A549 (cell line): ENCODE measurements around the gene THOC5. TPM values are rescaled to one million over a fixed set of nuclear protein-coding genes. Genes with fewer than 3 reads are reported as not detected.

Experiments used
- ATAC-seq, 2 experiments: fragments of 200-7000 bp in 1 of 2; fragments of >200 bp in 1 of 2; cut with Nextera tagmentation in 1 of 2; cut with Tn5 transposase in 1 of 2; 3 replicates each; pipeline versions ENCODE4 v1.8.0 to v1.9.1; 2018 to 2020; ENCODE audit warnings: mild to moderate bottlenecking in 1 of 2, moderate library complexity in 1 of 2
- CTCF ChIA-PET: fragments of 300-600 bp; sonication (Branson Sonifier 250); formaldehyde crosslinking; extraction: SDS; loops from one replicate; lab custom pipeline; 2021; ENCODE audit warnings: antibody characterized with exemption, inconsistent platforms; lab: Yijun Ruan, JAX
- POLR2A ChIA-PET: fragments of 350-600 bp; formaldehyde crosslinking; extraction: SDS; loops from one replicate; lab custom pipeline; 2021; ENCODE audit warnings: antibody characterized with exemption, inconsistent platforms; lab: Yijun Ruan, JAX
- DNase-seq, 2 experiments: peaks; one replicate each; pipeline versions ENCODE4 v3.0.0 to v3.0.0-alpha.2; 2011 to 2016; ENCODE audit warnings: low read depth in 1 of 2, low spot score in 1 of 2
- FAIRE-seq: peaks from 2 replicates; lab custom pipeline; 2011; peaks lifted over from hg19 to GRCh38; lab: Jason Lieb, UNC
- H3K27ac ChIP-seq, 2 experiments: fragments of >200 bp; sonication (Bioruptor Twin); formaldehyde crosslinking; 3 replicates each; pipeline ENCODE4 v1.5.1; 2016 to 2017
- H3K4me1 ChIP-seq: fragments of >200 bp; sonication (Bioruptor Twin); formaldehyde crosslinking; 3 replicates; pipeline ENCODE4 v1.6.1; 2016
- H3K4me2 ChIP-seq: fragments of >200 bp; sonication (Bioruptor Twin); formaldehyde crosslinking; 3 replicates; pipeline ENCODE4 v1.6.1; 2016
- H3K4me3 ChIP-seq: fragments of >200 bp; sonication (Bioruptor Twin); formaldehyde crosslinking; 3 replicates; pipeline ENCODE4 v1.5.1; 2016
- H3K9me3 ChIP-seq: fragments of >200 bp; sonication (Bioruptor Twin); formaldehyde crosslinking; 3 replicates; pipeline ENCODE4 v1.6.1; 2016
- BCL3 ChIP-seq: fragments of >200 bp; sonication (Bioruptor Twin); formaldehyde crosslinking; IDR thresholded peaks from 3 replicates; pipeline ENCODE4 v1.6.1; 2016
- BHLHE40 ChIP-seq: IDR thresholded peaks from 2 replicates; pipeline ENCODE4 v1.6.1; 2012; ENCODE audit warnings: low read depth, low read length, inconsistent platforms
- CBX2 ChIP-seq: fragments of 200-600 bp; sonication (generic); IDR thresholded peaks from 2 replicates; pipeline ENCODE4 v1.6.1; 2016; ENCODE audit warnings: low read depth, mild to moderate bottlenecking, borderline replicate concordance
- CBX8 ChIP-seq: fragments of 200-600 bp; sonication (generic); IDR thresholded peaks from 2 replicates; pipeline ENCODE4 v1.6.1; 2016
- CEBPB ChIP-seq, 2 experiments: fragments of >200 bp in 1 of 2; sonication (Bioruptor Twin) in 1 of 2; formaldehyde crosslinking in 1 of 2; IDR thresholded peaks; 2 replicates each; pipeline ENCODE4 v1.6.1; 2012 to 2016
- EHF ChIP-seq: fragments of 250-450 bp; sonication (Bioruptor Pico); IDR thresholded peaks from 2 replicates; pipeline ENCODE4 v1.5.0; 2020; ENCODE audit warnings: mild to moderate bottlenecking
- ESRRA ChIP-seq: fragments of 150-350 bp; IDR thresholded peaks from 2 replicates; pipeline ENCODE4 v1.6.1; 2014; ENCODE audit warnings: mild to moderate bottlenecking, low read length, borderline replicate concordance
- FOSL2 ChIP-seq, 2 experiments: fragments of 450-650 bp in 1 of 2; fragments of >200 bp in 1 of 2; sonication (Bioruptor Twin) in 1 of 2; formaldehyde crosslinking; IDR thresholded peaks; 2 replicates each; pipeline versions ENCODE4 v1.5.0 to v1.6.1; 2016 to 2020; ENCODE audit warnings: mild to moderate bottlenecking in 1 of 2, moderate library complexity in 1 of 2
- FOXS1 ChIP-seq: fragments of 250-450 bp; sonication (Bioruptor Pico); IDR thresholded peaks from 2 replicates; pipeline ENCODE4 v1.5.0; 2020; ENCODE audit warnings: mild to moderate bottlenecking, moderate library complexity
- HDAC2 ChIP-seq: fragments of 200-600 bp; sonication (generic); IDR thresholded peaks from 2 replicates; pipeline ENCODE4 v1.6.1; 2016
- HES2 ChIP-seq: fragments of >200 bp; sonication (Bioruptor Twin); formaldehyde crosslinking; IDR thresholded peaks from 2 replicates; pipeline ENCODE4 v1.6.1; 2016
- HEYL ChIP-seq: fragments of 250-450 bp; sonication (Bioruptor Pico); IDR thresholded peaks from 2 replicates; pipeline ENCODE4 v1.8.0; 2021; ENCODE audit warnings: mild to moderate bottlenecking, moderate library complexity
- HOXB5 ChIP-seq: fragments of 250-450 bp; sonication (Bioruptor Pico); IDR thresholded peaks from 2 replicates; pipeline ENCODE4 v1.5.0; 2020; ENCODE audit warnings: mild to moderate bottlenecking, moderate library complexity
- JUN ChIP-seq, 2 experiments: fragments of >200 bp; sonication (Bioruptor Twin); formaldehyde crosslinking; IDR thresholded peaks; 2 replicates in 1 of 2; 3 replicates in 1 of 2; pipeline ENCODE4 v1.6.1; 2016 to 2017
- JUNB ChIP-seq: fragments of >200 bp; sonication (Bioruptor Twin); formaldehyde crosslinking; IDR thresholded peaks from 2 replicates; pipeline ENCODE4 v1.6.1; 2016
- KDM1A ChIP-seq: fragments of 200-600 bp; sonication (generic); IDR thresholded peaks from 2 replicates; pipeline ENCODE4 v1.6.1; 2016; ENCODE audit warnings: low read depth, mild to moderate bottlenecking
- MAFK ChIP-seq: fragments of 450-650 bp; IDR thresholded peaks from 2 replicates; pipeline ENCODE4 v1.6.1; 2014; ENCODE audit not compliant: partially characterized antibody
- MAX ChIP-seq: IDR thresholded peaks from 2 replicates; pipeline ENCODE4 v1.6.1; 2012
- MAZ ChIP-seq: fragments of 150-350 bp; IDR thresholded peaks from 2 replicates; pipeline ENCODE4 v1.6.1; 2014; ENCODE audit warnings: antibody characterized with exemption, low read depth, low read length, borderline replicate concordance
- MYC ChIP-seq: IDR thresholded peaks from 2 replicates; pipeline ENCODE4 v1.6.1; 2012; ENCODE audit warnings: mild to moderate bottlenecking, inconsistent platforms, low read length, improper control_type of control experiment, borderline replicate concordance
- NR3C1 ChIP-seq: fragments of >200 bp; sonication (Bioruptor Twin); formaldehyde crosslinking; IDR thresholded peaks from 3 replicates; pipeline ENCODE4 v1.6.1; 2017
- PHF8 ChIP-seq: fragments of 200-600 bp; sonication (generic); IDR thresholded peaks from 2 replicates; pipeline ENCODE4 v1.6.1; 2016; ENCODE audit warnings: low read depth, mild to moderate bottlenecking, antibody characterized with exemption, moderate library complexity, borderline replicate concordance
- POLR2A ChIP-seq: IDR thresholded peaks from 2 replicates; pipeline ENCODE4 v1.6.1; 2012; ENCODE audit warnings: mild to moderate bottlenecking, low read length
- RAD21 ChIP-seq, 2 experiments: fragments of >200 bp in 1 of 2; sonication (Bioruptor Twin) in 1 of 2; formaldehyde crosslinking in 1 of 2; IDR thresholded peaks in 1 of 2; conservative IDR thresholded peaks in 1 of 2; 2 replicates in 1 of 2; 3 replicates in 1 of 2; pipeline ENCODE4 v1.6.1; 2012 to 2018; ENCODE audit warnings: inconsistent platforms in 1 of 2
- RARB ChIP-seq: fragments of 250-450 bp; sonication (Bioruptor Pico); IDR thresholded peaks from 2 replicates; pipeline ENCODE4 v1.8.0; 2021; ENCODE audit warnings: mild to moderate bottlenecking, moderate library complexity
- TFCP2L1 ChIP-seq: fragments of 250-450 bp; sonication (Bioruptor Pico); IDR thresholded peaks from 2 replicates; pipeline ENCODE4 v1.5.0; 2021; ENCODE audit warnings: mild to moderate bottlenecking
- USF2 ChIP-seq: fragments of 450-650 bp; IDR thresholded peaks from 2 replicates; pipeline ENCODE4 v1.6.1; 2014; ENCODE audit warnings: antibody characterized with exemption
- ZNF302 ChIP-seq: fragments of 250-450 bp; sonication (Bioruptor Pico); IDR thresholded peaks from 2 replicates; pipeline ENCODE4 v1.9.0; 2021; ENCODE audit warnings: inconsistent platforms, mild to moderate bottlenecking, moderate library complexity
- ZSCAN20 ChIP-seq: fragments of 250-450 bp; sonication (Bioruptor Pico); IDR thresholded peaks from 2 replicates; pipeline ENCODE4 v1.8.0; 2022; ENCODE audit warnings: mild to moderate bottlenecking, moderate library complexity
- WGBS: methylation state at CpG from one replicate; pipeline ENCODE4 v1.1.6; 2017; ENCODE audit errors: missing lambda C conversion rate; 5-methylcytosine and 5-hydroxymethylcytosine counted together
- polyA plus RNA-seq, 4 experiments: library from polyadenylated mRNA; depleted of rRNA in 3 of 4; stranded (reverse); fragments of >200 nt; fragmentation: RNase III in 1 of 4; extraction: RNeasy Plus Mini Kit Qiagen cat#74134 plus additional on column Dnase treatment in 1 of 4; gene quantifications; 2 replicates in 3 of 4; 3 replicates in 1 of 4; pipeline ENCODE4 v1.2.3, GENCODE V29; 2011 to 2017

The THOC5 gene
- polyA plus RNA-seq, 2 of the 4 experiments (the other 2 are of a cell fraction): 24.1 to 43.3 TPM

- no peak overlapping the region for H3K27ac ChIP-seq
- FAIRE-seq (no peak), ATAC-seq (no peak)
- CTCF ChIA-PET: interaction anchor here (0.7 to 5.0 kb wide), 3 partner anchors 15 to 32 kb away, joined by 3 to 40 read pairs (median 3); no protein-coding TSS in a partner anchor
- TF ChIP-seq KDM1A: no peak
- no peak for TF ChIP-seq HDAC2
- no peak for TF ChIP-seq FOXS1 (CRISPR knock-in tag)
- no peak for TF ChIP-seq TFCP2L1 (CRISPR knock-in tag)
- TF ChIP-seq ZNF302: no peak
- TF ChIP-seq MAZ: no peak
- no peak for TF ChIP-seq JUN (IDR thresholded peaks at IDR 0.05)
- TF ChIP-seq USF2: no peak
- no peak for TF ChIP-seq BCL3
- no peak for TF ChIP-seq MYC
- TF ChIP-seq RAD21 (conservative IDR thresholded peaks at IDR 0.05 in 1 of 2, IDR thresholded peaks at IDR 0.05 in 1 of 2): no peak
- no peak for TF ChIP-seq CBX2
- no peak for TF ChIP-seq CBX8
- TF ChIP-seq HEYL (CRISPR knock-in tag): no peak
- TF ChIP-seq, all 56 proteins: peak for 0
- Histone ChIP-seq H3K9me3 (no peaks in the 10 kb centered on the region), H3K4me1 (peaks cover 13% of the 10 kb centered on the region; the same call in 2 of the 3 replicates), H3K4me3 (no peak overlapping the region), H3K4me2 (no peak overlapping the region)
- no peak for DNase-seq
- POLR2A ChIA-PET: no interaction called here
- WGBS: 95% methylated on average over 3 of the region's 3 CpGs
Observed at GRCh38 chr22:29484642-29485041, 68.9 kb downstream of the THOC5 start.

- H3K9me3 ChIP-seq: no peaks in the 10 kb centered on the region
- POLR2A ChIA-PET: interaction anchor here (0.6 kb wide), 1 partner anchor 8 kb away, joined by 3 read pairs; no protein-coding TSS in a partner anchor
- peaks cover 21% of the 10 kb centered on the region for H3K4me1 ChIP-seq
- no peak overlapping the region for H3K4me2 ChIP-seq
- no peak for DNase-seq
- WGBS: 83% methylated on average over 8 of the region's 13 CpGs
- TF ChIP-seq POLR2A (no peak), ZNF302 (no peak), RARB (no peak), BHLHE40 (no peak), HOXB5 (CRISPR knock-in tag) (no peak), CBX8 (no peak), NR3C1 (no peak), JUN (IDR thresholded peaks at IDR 0.05) (no peak), EHF (CRISPR knock-in tag) (no peak)
- CTCF ChIA-PET: interaction anchor here (0.9 to 5.0 kb wide), 4 partner anchors 11 to 41 kb away, joined by 3 to 40 read pairs (median 4); no protein-coding TSS in a partner anchor
- no peak for FAIRE-seq
- no peak overlapping the region for H3K4me3 ChIP-seq
- no peak for ATAC-seq
- H3K27ac ChIP-seq: no peak overlapping the region
Observed at GRCh38 chr22:29483254-29483653, 70.3 kb downstream of the THOC5 start.

GRCh38 chr22:29482726-29483125, 70.8 kb downstream of the THOC5 start:
- no peaks in the 10 kb centered on the region for H3K9me3 ChIP-seq
- peaks cover 26% of the 10 kb centered on the region for H3K4me1 ChIP-seq
- TF ChIP-seq CEBPB (IDR thresholded peaks at IDR 0.05): no peak
- TF ChIP-seq ZSCAN20 (CRISPR knock-in tag): no peak
- TF ChIP-seq CBX2: no peak
- TF ChIP-seq PHF8: no peak
- TF ChIP-seq MAX: no peak
- no peak for TF ChIP-seq MAFK
- no peak for TF ChIP-seq JUNB
- no peak for TF ChIP-seq JUN (IDR thresholded peaks at IDR 0.05)
- no peak for TF ChIP-seq ESRRA
- no peak for TF ChIP-seq HES2
- no peak for TF ChIP-seq RARB
- TF ChIP-seq FOSL2 (IDR thresholded peaks at IDR 0.05): no peak
- no peak for TF ChIP-seq FOSL2 (CRISPR knock-in tag; IDR thresholded peaks at IDR 0.05)
- TF ChIP-seq, all 56 proteins: peak for 0
- ATAC-seq (no peak), DNase-seq (no peak), FAIRE-seq (no peak)
- ChIA-PET POLR2A (interaction anchor here (0.6 kb wide), 1 partner anchor 9 kb away, joined by 3 read pairs; no protein-coding TSS in a partner anchor), CTCF (interaction anchor here (0.9 to 5.0 kb wide), 4 partner anchors 10 to 42 kb away, joined by 3 to 40 read pairs (median 4); no protein-coding TSS in a partner anchor)
- no peak overlapping the region for H3K4me3 ChIP-seq
- H3K27ac ChIP-seq: no peak overlapping the region
- no peak overlapping the region for H3K4me2 ChIP-seq
- WGBS: 83% methylated on average over 5 of the region's 7 CpGs
